SU-DHL-6 (cell line): ENCODE data around the gene C12orf75.

Source experiments
- H2AFZ ChIP-seq: fragments of 200-600 bp; sonication (generic); 2 replicates; pipeline ENCODE4 v1.6.1; 2014; ENCODE audit warnings: low read depth, mild to moderate bottlenecking, moderate library complexity, mixed read lengths, antibody characterized with exemption, low read length; ENCODE audit not compliant: severe bottlenecking
- H3F3A ChIP-seq: fragments of 200-600 bp; shearing (Covaris generic); 2 replicates; pipeline ENCODE4 v1.6.0; 2016; ENCODE audit warnings: antibody characterized with exemption, mild to moderate bottlenecking; ENCODE audit not compliant: insufficient read depth
- H3K27ac ChIP-seq: fragments of 200-600 bp; sonication (generic); 2 replicates; pipeline ENCODE4 v1.5.1; 2016; ENCODE audit warnings: low read depth, mild to moderate bottlenecking, low read length, moderate library complexity, mixed read lengths
- H3K27me3 ChIP-seq: fragments of 200-600 bp; sonication (generic), shearing (Covaris generic); 2 replicates; pipeline ENCODE4 v1.6.0; 2014; ENCODE audit warnings: mild to moderate bottlenecking, low read length
- H3K36me3 ChIP-seq: fragments of 200-600 bp; sonication (generic); 2 replicates; pipeline ENCODE4 v1.6.1; 2014; ENCODE audit warnings: mild to moderate bottlenecking, low read length, mixed read lengths
- H3K4me2 ChIP-seq: fragments of 300-600, 200-600 bp; shearing (Covaris generic), sonication (generic); 2 replicates; pipeline ENCODE4 v1.6.0; 2014; ENCODE audit warnings: low read length, low read depth, mild to moderate bottlenecking; ENCODE audit not compliant: poor library complexity, severe bottlenecking
- H3K4me3 ChIP-seq: fragments of 200-600 bp; sonication (generic); 2 replicates; pipeline ENCODE4 v1.5.1; 2014; ENCODE audit warnings: antibody characterized with exemption, low read length, mild to moderate bottlenecking, mixed read lengths; ENCODE audit not compliant: insufficient read depth, poor library complexity, severe bottlenecking
- H3K79me2 ChIP-seq: fragments of 200-600 bp; sonication (generic); 2 replicates; pipeline ENCODE4 v1.6.1; 2014; ENCODE audit warnings: mild to moderate bottlenecking, low read length, moderate library complexity; ENCODE audit not compliant: insufficient read depth
- H3K9ac ChIP-seq: fragments of 200-600 bp; sonication (generic); 2 replicates; pipeline ENCODE4 v1.7.0; 2014; ENCODE audit warnings: mild to moderate bottlenecking, low read length
- H3K9me2 ChIP-seq: fragments of 200-600 bp; sonication (generic); replicated peaks from 2 replicates; pipeline ENCODE4 v1.6.1; 2014; ENCODE audit warnings: low read length; ENCODE audit not compliant: insufficient read depth
- H3K9me3 ChIP-seq: fragments of 200-600 bp; sonication (generic); 2 replicates; pipeline ENCODE4 v1.6.1; 2014; ENCODE audit warnings: low read length, mixed read lengths; ENCODE audit not compliant: insufficient read depth
- H4K20me1 ChIP-seq: fragments of 200-600 bp; sonication (generic); 2 replicates; pipeline ENCODE4 v1.6.1; 2014; ENCODE audit warnings: low read depth, mild to moderate bottlenecking, antibody characterized with exemption, low read length, moderate library complexity, mixed read lengths
- CTCF ChIP-seq: fragments of 200-600 bp; sonication (generic); IDR thresholded peaks from one replicate; pipeline ENCODE4 v1.5.1; 2017; ENCODE audit warnings: antibody characterized with exemption, mild to moderate bottlenecking, low read length, moderate library complexity; ENCODE audit not compliant: insufficient read depth, poor library complexity, severe bottlenecking
- EZH2phosphoT487 ChIP-seq: fragments of 200-600 bp; sonication (generic), shearing (Covaris generic); conservative IDR thresholded peaks from 2 replicates; pipeline ENCODE4 v1.6.1; 2018; ENCODE audit warnings: mild to moderate bottlenecking, antibody characterized with exemption, low read length, moderate library complexity, mixed read lengths

Gene C12orf75

GRCh38 chr12:105289114-105289904, 41.2 kb upstream of the C12orf75 start:
- H2AFZ ChIP-seq: no peak overlapping the region

GRCh38 chr12:105291531-105291930, 39.0 kb upstream of the C12orf75 start:
- Histone ChIP-seq H4K20me1 (no peaks in the 10 kb centered on the region), H3K27me3 (0 out of 2 replicates have a peak, but pooled peaks cover 4% of the 10 kb centered on the region), H3K9me3 (no peaks in the 10 kb centered on the region), H3K79me2 (no peaks in the 10 kb centered on the region), H3K4me2 (no peak overlapping the region), H3F3A (no peaks in the 10 kb centered on the region), H3K4me3 (no peak overlapping the region), H3K36me3 (no peaks in the 10 kb centered on the region), H3K9me2 (no peaks in the 10 kb centered on the region), H2AFZ (no peak overlapping the region), H3K9ac (no peak overlapping the region), H3K27ac (no peak overlapping the region)
- TF ChIP-seq CTCF (no peak), EZH2phosphoT487 (no peak)

More at GRCh38 chr12:105289114-105289904, 41.2 kb upstream of the C12orf75 start:
- Histone ChIP-seq H3F3A (no peaks in the 10 kb centered on the region), H3K36me3 (no peaks in the 10 kb centered on the region), H3K27me3 (0 out of 2 replicates have a peak, but pooled peaks cover 4% of the 10 kb centered on the region), H3K9me2 (no peaks in the 10 kb centered on the region), H3K4me3 (no peak overlapping the region), H3K27ac (no peak overlapping the region), H3K9ac (no peak overlapping the region), H3K9me3 (no peaks in the 10 kb centered on the region), H3K4me2 (no peak overlapping the region), H4K20me1 (no peaks in the 10 kb centered on the region), H3K79me2 (no peaks in the 10 kb centered on the region)
- TF ChIP-seq CTCF (no peak), EZH2phosphoT487 (no peak)

- H3K36me3 ChIP-seq: no peaks in the 10 kb centered on the region
Measured at GRCh38 chr12:105292705-105293104, 37.8 kb upstream of the C12orf75 start.

More at GRCh38 chr12:105292705-105293104, 37.8 kb upstream of the C12orf75 start:
- Histone ChIP-seq H3F3A (no peaks in the 10 kb centered on the region), H2AFZ (no peak overlapping the region), H3K27me3 (no peaks in the 10 kb centered on the region), H3K79me2 (no peaks in the 10 kb centered on the region), H3K9me3 (no peaks in the 10 kb centered on the region), H3K4me3 (no peak overlapping the region), H4K20me1 (no peaks in the 10 kb centered on the region), H3K9me2 (no peaks in the 10 kb centered on the region), H3K4me2 (no peak overlapping the region), H3K9ac (no peak overlapping the region), H3K27ac (no peak overlapping the region)
- TF ChIP-seq EZH2phosphoT487: no peak
- no peak for TF ChIP-seq CTCF
